Measurements from ENCODE around the gene PRDM16. TPM values are rescaled to one million over a fixed set of nuclear protein-coding genes. Genes with fewer than 3 reads are reported as not detected.

The PRDM16 gene
- total RNA-seq, 2 donors from 2014 or later, result 0.25 TPM; not detected in 1

- no peak for DNase-seq (ENCODE audit: low spot score in 2 of 2)
- no peak for ATAC-seq
- H3K36me3 Mint-ChIP-seq, result no peaks in the 10 kb centered on the region
- no peak overlapping the region for H3K27ac Mint-ChIP-seq
- H3K9me3 Mint-ChIP-seq, result no peaks in the 10 kb centered on the region
Observed at GRCh38 chr1:3462356-3463012, 393.5 kb downstream of the PRDM16 start.

GRCh38 chr1:3463013-3463385, 394.0 kb downstream of the PRDM16 start:
- DNase-seq (ENCODE audit: low spot score in 2 of 2) (no peak), ATAC-seq (no peak)
- H3K36me3 Mint-ChIP-seq, result no peaks in the 10 kb centered on the region
- H3K9me3 Mint-ChIP-seq, result no peaks in the 10 kb centered on the region
- no peak overlapping the region for H3K27ac Mint-ChIP-seq

GRCh38 chr1:3463408-3463863, 394.4 kb downstream of the PRDM16 start:
- Mint-ChIP-seq H3K27ac (no peak overlapping the region), H3K36me3 (no peaks in the 10 kb centered on the region), H3K9me3 (no peaks in the 10 kb centered on the region)
- ATAC-seq, result no peak
- no peak for DNase-seq (ENCODE audit: low spot score in 2 of 2)

GRCh38 chr1:3463891-3464648, 395.1 kb downstream of the PRDM16 start:
- Mint-ChIP-seq H3K27ac (no peak overlapping the region), H3K36me3 (no peaks in the 10 kb centered on the region), H3K9me3 (no peaks in the 10 kb centered on the region)
- DNase-seq (ENCODE audit: low spot score in 2 of 2), result no peak
- no peak for ATAC-seq

- ATAC-seq, result no peak
- Mint-ChIP-seq H3K9me3 (no peaks in the 10 kb centered on the region), H3K27ac (no peak overlapping the region), H3K36me3 (no peaks in the 10 kb centered on the region)
- DNase-seq (ENCODE audit: low spot score in 2 of 2), result no peak
Observed at GRCh38 chr1:3464649-3465025, 395.6 kb downstream of the PRDM16 start.

- ATAC-seq (no peak), DNase-seq (ENCODE audit: low spot score in 2 of 2) (no peak)
- H3K9me3 Mint-ChIP-seq, result no peaks in the 10 kb centered on the region
- peak overlapping the region in 1 of 2 donors; percentile 29 for H3K27ac Mint-ChIP-seq
- H3K36me3 Mint-ChIP-seq, result no peaks in the 10 kb centered on the region
Observed at GRCh38 chr1:3465091-3465934, 396.3 kb downstream of the PRDM16 start.

GRCh38 chr1:3465935-3466321, 396.9 kb downstream of the PRDM16 start:
- ATAC-seq, result peak in 1 of 2 donors; percentile 11
- Mint-ChIP-seq H3K36me3 (no peaks in the 10 kb centered on the region), H3K9me3 (no peaks in the 10 kb centered on the region), H3K27ac (peak overlapping the region in 1 of 2 donors; percentile 29)
- no peak for DNase-seq (ENCODE audit: low spot score in 2 of 2)

GRCh38 chr1:3466366-3467075, 397.5 kb downstream of the PRDM16 start:
- ATAC-seq (no peak), DNase-seq (ENCODE audit: low spot score in 2 of 2) (no peak)
- H3K9me3 Mint-ChIP-seq, result no peaks in the 10 kb centered on the region
- H3K27ac Mint-ChIP-seq, result no peak overlapping the region
- H3K36me3 Mint-ChIP-seq, result no peaks in the 10 kb centered on the region

GRCh38 chr1:3467096-3468036, 398.4 kb downstream of the PRDM16 start:
- Mint-ChIP-seq H3K27ac (no peak overlapping the region), H3K9me3 (no peaks in the 10 kb centered on the region), H3K36me3 (no peaks in the 10 kb centered on the region)
- ATAC-seq (no peak), DNase-seq (ENCODE audit: low spot score in 2 of 2) (no peak)

- H3K36me3 Mint-ChIP-seq, result no peaks in the 10 kb centered on the region
- ATAC-seq, result no peak
- no peak for DNase-seq (ENCODE audit: low spot score in 2 of 2)
- H3K27ac Mint-ChIP-seq, result no peak overlapping the region
- H3K9me3 Mint-ChIP-seq, result no peaks in the 10 kb centered on the region
Observed at GRCh38 chr1:3468236-3469103, 399.5 kb downstream of the PRDM16 start.

- Mint-ChIP-seq H3K27ac (no peak overlapping the region), H3K9me3 (no peaks in the 10 kb centered on the region), H3K36me3 (no peaks in the 10 kb centered on the region)
- no peak for ATAC-seq
- DNase-seq (ENCODE audit: low spot score in 2 of 2), result no peak
Observed at GRCh38 chr1:3469104-3469848, 400.3 kb downstream of the PRDM16 start.

- no peak for DNase-seq (ENCODE audit: low spot score in 2 of 2)
- Mint-ChIP-seq H3K9me3 (no peaks in the 10 kb centered on the region), H3K27ac (no peak overlapping the region), H3K36me3 (no peaks in the 10 kb centered on the region)
- no peak for ATAC-seq
Observed at GRCh38 chr1:3469849-3470649, 401.0 kb downstream of the PRDM16 start.

GRCh38 chr1:3470650-3471355, 401.8 kb downstream of the PRDM16 start:
- no peaks in the 10 kb centered on the region for H3K36me3 Mint-ChIP-seq
- no peaks in the 10 kb centered on the region for H3K9me3 Mint-ChIP-seq
- ATAC-seq (no peak), DNase-seq (ENCODE audit: low spot score in 2 of 2) (no peak)
- no peak overlapping the region for H3K27ac Mint-ChIP-seq

All from activated naive CD4-positive, alpha-beta T cell treated with anti-CD3 and anti-CD28 coated beads, Interleukin-2, amount 50 U/mL, for 72 hours (primary cell).